ENCODE measurements around the gene BRIP1.
"Not testable (repeated sequence)": the region's sequence is repeated elsewhere in the genome, so short reads cannot be mapped to it uniquely, and the experiment has no call there.

BRIP1 gene

DNA sequence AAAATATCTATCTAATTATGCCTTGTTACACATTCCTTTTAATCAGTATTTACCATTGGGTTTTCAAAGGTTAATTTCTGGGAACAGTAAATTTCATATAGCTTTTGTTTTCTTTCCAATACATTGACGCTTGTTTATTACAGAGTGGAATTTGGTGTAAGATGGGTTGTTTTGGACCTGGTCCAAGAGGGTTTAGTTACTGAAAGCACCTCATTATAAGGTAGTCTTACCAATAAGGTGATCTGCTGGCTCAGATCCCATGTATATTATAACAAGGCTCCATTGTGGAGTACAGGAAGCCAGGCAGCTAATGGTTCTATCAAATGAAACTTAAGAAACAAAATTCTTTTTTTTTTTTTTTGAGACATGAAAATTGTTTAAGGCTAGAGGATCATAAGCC, 185.0 kb downstream of the BRIP1 start:
- Histone ChIP-seq H3K4me1 (ENCODE audit: control insufficient read depth, insufficient read depth, low read length) (no peaks in the 10 kb centered on the region), H3K9me3 (ENCODE audit: control insufficient read depth, low read length) (no peaks in the 10 kb centered on the region), H3K36me3 (ENCODE audit: control insufficient read depth, insufficient read depth, low read length) (no peaks in the 10 kb centered on the region), H3K27ac (ENCODE audit: insufficient read depth, low read depth, low read length, poor library complexity, severe bottlenecking) (no peak overlapping the region), H3K4me3 (ENCODE audit: insufficient read depth, low read depth, low read length) (no peak overlapping the region), H3K27me3 (ENCODE audit: control insufficient read depth, insufficient read depth, low read length, poor library complexity, severe bottlenecking) (no peaks in the 10 kb centered on the region)
- WGBS, 2 experiments: 94 to 100% methylated on average over 1 of the region's 1 CpG

DNA sequence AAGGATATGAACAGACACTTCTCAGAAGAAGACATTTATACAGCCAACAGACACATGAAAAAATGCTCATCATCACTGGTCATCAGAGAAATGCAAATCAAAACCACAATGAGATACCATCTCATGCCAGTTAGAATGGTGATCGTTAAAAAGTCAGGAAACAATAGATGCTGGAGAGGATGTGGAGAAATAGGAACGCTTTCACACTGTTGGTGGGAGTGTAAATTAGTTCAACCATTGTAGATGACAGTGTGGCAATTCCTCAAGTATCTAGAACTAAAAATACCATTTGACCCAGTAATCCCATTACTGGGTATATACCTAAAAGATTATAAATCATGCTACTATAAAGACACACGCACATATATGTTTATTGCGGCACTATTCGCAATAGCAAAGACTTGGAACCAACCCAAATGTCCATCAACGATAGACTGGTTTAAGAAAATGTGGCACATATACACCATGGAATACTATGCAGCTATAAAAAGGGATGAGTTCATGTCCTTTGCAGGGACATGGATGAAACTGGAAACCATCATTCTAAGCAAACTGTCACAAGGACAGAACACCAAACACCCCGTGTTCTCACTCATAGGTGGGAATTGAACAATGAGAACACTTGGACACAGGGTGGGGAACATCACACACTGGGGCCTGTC, 186.0 kb downstream of the BRIP1 start:
- WGBS, 2 experiments: 0 to 43% methylated on average over 1 to 3 of the region's 7 CpGs
- not testable (repeated sequence) for H3K27me3 ChIP-seq (ENCODE audit: control insufficient read depth, insufficient read depth, low read length, poor library complexity, severe bottlenecking); H3K4me3 ChIP-seq (ENCODE audit: insufficient read depth, low read depth, low read length); H3K27ac ChIP-seq (ENCODE audit: insufficient read depth, low read depth, low read length, poor library complexity, severe bottlenecking); H3K9me3 ChIP-seq (ENCODE audit: control insufficient read depth, low read length); H3K4me1 ChIP-seq (ENCODE audit: control insufficient read depth, insufficient read depth, low read length); H3K36me3 ChIP-seq (ENCODE audit: control insufficient read depth, insufficient read depth, low read length)

DNA sequence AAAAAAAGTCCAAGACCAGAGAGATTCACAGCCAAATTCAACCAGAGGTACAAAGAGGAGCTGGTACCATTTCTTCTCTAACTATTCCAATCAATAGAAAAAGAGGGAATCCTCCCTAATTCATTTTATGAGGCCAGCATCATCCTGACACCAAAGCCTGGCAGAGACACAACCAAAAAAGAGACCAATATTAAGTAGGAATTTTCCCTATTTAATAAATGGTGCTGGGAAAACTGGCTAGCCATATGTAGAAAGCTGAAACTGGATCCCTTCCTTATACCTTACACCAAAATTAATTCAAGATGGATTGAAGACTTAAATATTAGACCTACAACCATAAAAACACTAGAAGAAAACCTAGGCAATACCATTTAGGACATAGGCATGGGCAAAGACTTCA, 186.8 kb downstream of the BRIP1 start:
- H3K4me1 ChIP-seq (ENCODE audit: control insufficient read depth, insufficient read depth, low read length); H3K27me3 ChIP-seq (ENCODE audit: control insufficient read depth, insufficient read depth, low read length, poor library complexity, severe bottlenecking); H3K36me3 ChIP-seq (ENCODE audit: control insufficient read depth, insufficient read depth, low read length); H3K9me3 ChIP-seq (ENCODE audit: control insufficient read depth, low read length); H3K4me3 ChIP-seq (ENCODE audit: insufficient read depth, low read depth, low read length); H3K27ac ChIP-seq (ENCODE audit: insufficient read depth, low read depth, low read length, poor library complexity, severe bottlenecking): not testable (repeated sequence)

DNA sequence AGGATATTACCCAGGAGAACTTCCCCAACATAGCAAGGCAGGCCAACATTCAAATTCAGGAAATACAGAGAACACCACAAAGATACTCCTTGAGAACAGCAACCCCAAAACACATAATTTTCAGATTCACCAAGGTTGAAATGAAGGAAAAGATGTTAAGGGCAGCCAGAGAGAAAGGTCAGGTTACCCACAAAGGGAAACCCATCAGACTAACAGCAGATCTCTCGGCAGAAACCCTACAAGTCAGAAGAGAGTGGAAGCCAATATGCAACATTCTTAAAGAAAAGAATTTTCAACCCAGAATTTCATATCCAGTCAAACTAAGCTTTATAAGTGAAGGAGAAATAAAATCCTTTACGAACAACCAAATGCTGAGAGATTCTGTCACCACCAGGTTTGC, 188.7 kb downstream of the BRIP1 start:
- not testable (repeated sequence) for H3K27me3 ChIP-seq (ENCODE audit: control insufficient read depth, insufficient read depth, low read length, poor library complexity, severe bottlenecking); H3K4me3 ChIP-seq (ENCODE audit: insufficient read depth, low read depth, low read length); H3K27ac ChIP-seq (ENCODE audit: insufficient read depth, low read depth, low read length, poor library complexity, severe bottlenecking); H3K36me3 ChIP-seq (ENCODE audit: control insufficient read depth, insufficient read depth, low read length); H3K9me3 ChIP-seq (ENCODE audit: control insufficient read depth, low read length); H3K4me1 ChIP-seq (ENCODE audit: control insufficient read depth, insufficient read depth, low read length)
- WGBS, 2 experiments: 78 to 100% methylated on average over 2 of the region's 2 CpGs

DNA sequence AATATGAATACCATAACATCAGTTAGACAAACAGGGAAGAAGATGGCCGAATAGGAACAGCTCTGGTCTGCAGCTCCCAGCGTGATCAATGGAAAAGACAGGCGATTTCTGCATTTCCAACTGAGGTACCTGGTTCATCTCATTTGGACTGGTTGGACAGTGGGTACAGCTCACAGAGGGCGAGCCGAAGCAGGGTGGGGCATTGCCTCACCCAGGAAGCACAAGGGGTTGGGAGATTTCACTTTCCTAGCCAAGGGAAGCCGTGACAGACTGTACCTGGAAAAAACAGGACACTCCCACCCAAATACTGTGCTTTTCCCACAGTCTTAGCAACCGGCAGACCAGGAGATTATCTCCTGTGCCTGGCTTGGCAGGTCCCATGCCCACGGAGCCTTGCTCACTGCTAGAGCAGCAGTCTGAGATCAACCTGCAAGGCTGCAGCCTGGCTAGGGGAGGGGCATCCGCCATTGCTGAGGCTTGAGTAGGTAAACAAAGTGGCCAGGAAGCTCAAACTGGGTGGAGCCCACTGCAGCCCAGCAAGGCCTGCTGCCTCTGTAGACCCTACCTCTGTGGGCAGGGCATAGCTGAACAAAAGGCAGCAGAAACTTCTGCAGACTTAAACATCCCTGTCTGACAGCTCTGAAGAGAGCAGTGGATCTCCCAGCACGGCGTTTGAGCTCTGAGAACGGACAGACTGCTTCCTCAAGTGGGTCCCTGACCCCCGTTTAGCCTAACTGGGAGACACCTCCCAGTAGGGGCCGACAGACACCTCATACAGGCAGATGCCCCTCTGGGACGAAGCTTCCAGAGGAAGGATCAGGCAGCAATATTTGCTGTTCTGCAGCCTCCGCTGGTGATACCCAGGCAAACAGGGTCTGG, 190.1 kb downstream of the BRIP1 start:
- not testable (repeated sequence) for H3K4me3 ChIP-seq (ENCODE audit: insufficient read depth, low read depth, low read length); H3K27me3 ChIP-seq (ENCODE audit: control insufficient read depth, insufficient read depth, low read length, poor library complexity, severe bottlenecking); H3K27ac ChIP-seq (ENCODE audit: insufficient read depth, low read depth, low read length, poor library complexity, severe bottlenecking); H3K4me1 ChIP-seq (ENCODE audit: control insufficient read depth, insufficient read depth, low read length); H3K9me3 ChIP-seq (ENCODE audit: control insufficient read depth, low read length); H3K36me3 ChIP-seq (ENCODE audit: control insufficient read depth, insufficient read depth, low read length)
- WGBS, 2 experiments: 89 to 91% methylated on average over 16 of the region's 16 CpGs

DNA sequence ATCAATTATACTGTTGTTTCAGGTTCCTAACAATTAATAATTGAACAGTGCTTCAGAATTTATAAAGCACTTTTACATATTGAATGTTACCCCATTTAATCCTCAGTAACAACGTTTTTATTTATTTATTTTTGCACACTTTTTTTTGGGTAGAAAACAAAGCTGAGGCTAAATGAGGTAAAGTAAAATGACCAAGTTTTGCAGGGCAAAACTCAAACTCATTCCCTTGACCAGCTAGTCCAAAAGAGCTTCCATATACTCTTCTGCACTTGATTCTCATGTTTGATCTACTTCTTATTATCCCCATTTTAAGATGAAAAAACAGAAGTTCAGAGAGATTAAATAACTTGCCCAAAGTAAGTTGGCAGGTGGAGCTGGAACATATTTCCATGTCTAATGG, 191.2 kb downstream of the BRIP1 start:
- H3K4me3 ChIP-seq (ENCODE audit: insufficient read depth, low read depth, low read length): no peak overlapping the region
- 60% methylated on average over 1 of the region's 1 CpG; no CpG with 5 or more reads in 1 of the 2 experiments for WGBS, 2 experiments

DNA sequence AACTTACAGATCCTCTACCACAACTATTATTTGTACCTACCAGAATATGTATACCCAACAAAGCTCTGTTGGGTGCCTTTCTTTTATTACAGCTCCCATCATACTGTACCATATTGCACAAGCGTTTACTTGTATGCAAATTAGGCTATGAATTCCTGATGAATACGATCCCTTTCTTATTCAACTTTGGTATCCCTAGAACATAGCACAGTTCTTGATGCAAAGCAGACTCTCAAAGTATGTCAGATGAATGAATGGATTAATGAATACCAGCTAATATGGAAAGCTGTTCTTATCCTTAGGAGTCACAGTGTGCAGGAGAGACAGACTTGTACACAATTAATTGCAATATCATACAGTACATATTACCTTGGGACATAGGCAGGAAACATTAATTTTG, 192.6 kb downstream of the BRIP1 start:
- H3K4me1 ChIP-seq (ENCODE audit: control insufficient read depth, insufficient read depth, low read length): no peaks in the 10 kb centered on the region
- no peak overlapping the region for H3K4me3 ChIP-seq (ENCODE audit: insufficient read depth, low read depth, low read length)
- no peaks in the 10 kb centered on the region for H3K9me3 ChIP-seq (ENCODE audit: control insufficient read depth, low read length)
- no peaks in the 10 kb centered on the region for H3K36me3 ChIP-seq (ENCODE audit: control insufficient read depth, insufficient read depth, low read length)
- no peaks in the 10 kb centered on the region for H3K27me3 ChIP-seq (ENCODE audit: control insufficient read depth, insufficient read depth, low read length, poor library complexity, severe bottlenecking)
- WGBS, 2 experiments: 92 to 94% methylated on average over 2 of the region's 2 CpGs
- no peak overlapping the region for H3K27ac ChIP-seq (ENCODE audit: insufficient read depth, low read depth, low read length, poor library complexity, severe bottlenecking)

More for the DNA sequence above, 191.2 kb downstream of the BRIP1 start:
- Histone ChIP-seq H3K9me3 (ENCODE audit: control insufficient read depth, low read length) (no peaks in the 10 kb centered on the region), H3K4me1 (ENCODE audit: control insufficient read depth, insufficient read depth, low read length) (no peaks in the 10 kb centered on the region), H3K27me3 (ENCODE audit: control insufficient read depth, insufficient read depth, low read length, poor library complexity, severe bottlenecking) (no peaks in the 10 kb centered on the region), H3K27ac (ENCODE audit: insufficient read depth, low read depth, low read length, poor library complexity, severe bottlenecking) (no peak overlapping the region), H3K36me3 (ENCODE audit: control insufficient read depth, insufficient read depth, low read length) (no peaks in the 10 kb centered on the region)

DNA sequence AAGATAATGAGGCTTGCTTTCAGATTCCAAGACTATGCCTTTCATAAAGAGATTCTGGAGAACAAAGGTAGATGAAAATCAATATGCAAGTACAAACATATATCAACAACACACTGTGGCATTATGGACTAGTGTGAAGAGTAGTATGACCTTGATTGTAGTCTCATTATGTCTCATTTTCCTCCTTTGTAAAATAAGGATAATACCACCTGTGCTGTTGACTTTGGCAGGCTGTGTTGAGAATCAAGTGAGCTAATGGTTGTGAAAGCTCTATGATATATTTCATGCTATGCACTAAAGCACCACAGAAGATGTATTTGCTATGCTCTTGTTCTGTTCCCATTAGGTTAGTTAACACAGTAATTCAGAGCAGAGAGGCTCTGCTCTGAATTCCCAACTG, 193.8 kb downstream of the BRIP1 start:
- no peak overlapping the region for H3K4me3 ChIP-seq (ENCODE audit: insufficient read depth, low read depth, low read length)
- no peaks in the 10 kb centered on the region for H3K27me3 ChIP-seq (ENCODE audit: control insufficient read depth, insufficient read depth, low read length, poor library complexity, severe bottlenecking)
- no peaks in the 10 kb centered on the region for H3K36me3 ChIP-seq (ENCODE audit: control insufficient read depth, insufficient read depth, low read length)
- H3K4me1 ChIP-seq (ENCODE audit: control insufficient read depth, insufficient read depth, low read length): no peaks in the 10 kb centered on the region
- no peaks in the 10 kb centered on the region for H3K9me3 ChIP-seq (ENCODE audit: control insufficient read depth, low read length)
- H3K27ac ChIP-seq (ENCODE audit: insufficient read depth, low read depth, low read length, poor library complexity, severe bottlenecking): no peak overlapping the region

DNA sequence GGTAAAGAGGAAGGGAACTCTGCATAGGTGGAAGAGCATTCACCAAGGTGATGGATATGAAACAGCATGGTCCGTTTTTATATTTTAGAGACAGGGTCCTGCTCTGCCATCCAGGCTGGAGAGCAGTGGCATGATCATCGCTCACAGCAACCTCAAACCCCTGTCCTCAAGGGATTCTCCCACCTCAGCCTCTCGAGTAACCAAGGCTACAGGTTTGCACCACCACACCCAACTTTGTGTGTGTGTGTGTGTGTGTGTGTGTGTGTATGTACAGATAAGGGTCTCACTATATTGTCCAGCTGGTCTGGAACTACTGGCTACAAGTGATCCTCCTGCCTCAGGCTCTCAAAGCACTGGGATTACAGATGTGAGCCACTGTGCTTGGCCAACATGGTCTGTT, 194.8 kb downstream of the BRIP1 start:
- Histone ChIP-seq H3K4me3 (ENCODE audit: insufficient read depth, low read depth, low read length) (no peak overlapping the region), H3K36me3 (ENCODE audit: control insufficient read depth, insufficient read depth, low read length) (no peaks in the 10 kb centered on the region), H3K4me1 (ENCODE audit: control insufficient read depth, insufficient read depth, low read length) (no peaks in the 10 kb centered on the region), H3K9me3 (ENCODE audit: control insufficient read depth, low read length) (no peaks in the 10 kb centered on the region), H3K27ac (ENCODE audit: insufficient read depth, low read depth, low read length, poor library complexity, severe bottlenecking) (no peak overlapping the region), H3K27me3 (ENCODE audit: control insufficient read depth, insufficient read depth, low read length, poor library complexity, severe bottlenecking) (no peaks in the 10 kb centered on the region)
- WGBS, 2 experiments: 86 to 95% methylated on average over 3 of the region's 3 CpGs

DNA sequence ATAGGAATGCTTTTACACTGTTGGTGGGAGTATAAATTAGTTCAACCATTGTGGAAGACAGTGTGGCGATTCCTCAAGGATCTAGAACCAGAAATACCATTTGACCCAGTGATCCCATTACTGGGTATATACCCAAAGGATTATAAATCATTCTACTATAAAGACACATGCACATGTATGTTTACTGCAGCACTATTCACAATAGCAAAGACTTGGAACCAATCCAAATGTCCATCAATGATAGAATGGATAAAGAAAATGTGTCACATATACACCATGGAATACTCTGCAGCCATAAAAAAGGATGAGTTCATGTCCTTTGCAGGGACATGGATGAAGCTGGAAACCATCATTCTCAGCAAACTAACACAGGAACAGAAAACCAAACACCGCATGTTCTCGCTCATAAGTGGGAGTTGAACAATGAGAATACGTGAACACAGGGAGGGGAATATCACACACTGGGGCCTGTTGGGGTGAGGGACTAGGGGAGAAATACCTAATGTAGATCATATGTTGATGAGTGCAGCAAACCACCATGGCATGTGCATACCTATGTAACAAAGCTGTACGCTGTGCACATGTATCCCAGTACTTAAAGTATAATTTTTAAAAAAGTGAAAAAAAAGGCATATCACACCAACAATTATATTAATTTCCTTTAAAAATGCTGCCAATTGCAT, 196.8 kb downstream of the BRIP1 start:
- H3K4me3 ChIP-seq (ENCODE audit: insufficient read depth, low read depth, low read length); H3K9me3 ChIP-seq (ENCODE audit: control insufficient read depth, low read length); H3K27ac ChIP-seq (ENCODE audit: insufficient read depth, low read depth, low read length, poor library complexity, severe bottlenecking); H3K27me3 ChIP-seq (ENCODE audit: control insufficient read depth, insufficient read depth, low read length, poor library complexity, severe bottlenecking); H3K36me3 ChIP-seq (ENCODE audit: control insufficient read depth, insufficient read depth, low read length); H3K4me1 ChIP-seq (ENCODE audit: control insufficient read depth, insufficient read depth, low read length): not testable (repeated sequence)
- WGBS, 2 experiments: 92 to 97% methylated on average over 3 of the region's 5 CpGs

Data from ectodermal cell (in vitro differentiated cells).